Endothelial cell of umbilical vein (primary cell): ENCODE measurements around the gene C11orf24.

ENCODE experiments used
- CTCF ChIP-seq, 2 donors: IDR thresholded peaks; 1 replicate in 1 of 2; 2 replicates in 1 of 2; pipeline ENCODE4 v1.5.1; 2011; ENCODE audit warnings: low read length in 2 of 2, mild to moderate bottlenecking in 2 of 2, moderate library complexity in 2 of 2, control low read depth in 1 of 2, inconsistent platforms in 1 of 2, low read depth in 1 of 2; ENCODE audit not compliant: insufficient read depth in 1 of 2; ENCODE audit errors: extremely low read depth in 1 of 2
- EZH2 ChIP-seq: IDR thresholded peaks from 2 replicates; pipeline ENCODE4 v1.6.1; 2012; ENCODE audit warnings: borderline replicate concordance, low read depth, mild to moderate bottlenecking, moderate library complexity, low read length, inconsistent platforms; ENCODE audit not compliant: severe bottlenecking
- FOS ChIP-seq: IDR thresholded peaks from 2 replicates; pipeline ENCODE4 v1.6.1; 2011; ENCODE audit warnings: mild to moderate bottlenecking, low read length, moderate library complexity, borderline replicate concordance; ENCODE audit not compliant: insufficient read depth
- GATA2 ChIP-seq: IDR thresholded peaks from 2 replicates; pipeline ENCODE4 v1.7.0; 2011; ENCODE audit warnings: low read depth, mild to moderate bottlenecking, moderate library complexity, mixed read lengths, low read length; ENCODE audit not compliant: insufficient read length, insufficient read depth
- POLR2A ChIP-seq: IDR thresholded peaks from 2 replicates; pipeline ENCODE4 v1.6.1; 2012; ENCODE audit warnings: low read depth, mild to moderate bottlenecking, control low read depth, low read length
- POLR2AphosphoS5 ChIP-seq: IDR thresholded peaks from 2 replicates; pipeline ENCODE4 v1.6.1; 2012; ENCODE audit warnings: low read depth, mild to moderate bottlenecking, control low read depth, low read length, moderate library complexity; ENCODE audit not compliant: insufficient read depth

GRCh38 chr11:68263444-68264035 is 8.2 kb downstream of the C11orf24 start:
- TF ChIP-seq CTCF (IDR thresholded peaks at IDR 0.05; ENCODE audit: extremely low read depth in 1 of 2, insufficient read depth in 1 of 2, low read depth in 1 of 2, low read length in 2 of 2) (no peak), POLR2AphosphoS5 (no peak), EZH2 (no peak), FOS (no peak), POLR2A (no peak), GATA2 (no peak)
